PC-9 (cell line): ENCODE results near the gene DELE1.

Experiments used
- CTCF ChIP-seq: fragments of 200-600 bp; sonication (generic); conservative IDR thresholded peaks from 2 replicates; pipeline ENCODE4 v1.6.1; 2017; ENCODE audit warnings: mixed run types, antibody characterized with exemption, mild to moderate bottlenecking, moderate library complexity
- EZH2 ChIP-seq: fragments of 200-600 bp; sonication (generic); IDR thresholded peaks from 2 replicates; pipeline ENCODE4 v1.8.0; 2017; ENCODE audit warnings: antibody characterized with exemption, low read depth

GRCh38 chr5:141926434-141926833 is 2.8 kb downstream of the DELE1 start:
- TF ChIP-seq CTCF: no peak
- TF ChIP-seq EZH2: no peak
